ENCODE data around the gene GPHN. TPM values are rescaled to one million over a fixed set of nuclear protein-coding genes. Genes with fewer than 3 reads are reported as not detected.
"Not testable (repeated sequence)": the region's sequence is repeated elsewhere in the genome, so short reads cannot be mapped to it uniquely, and the experiment has no call there.

The GPHN gene
- total RNA-seq, 2 donors from 2014 or later = 27.1 to 31.0 TPM

DNA sequence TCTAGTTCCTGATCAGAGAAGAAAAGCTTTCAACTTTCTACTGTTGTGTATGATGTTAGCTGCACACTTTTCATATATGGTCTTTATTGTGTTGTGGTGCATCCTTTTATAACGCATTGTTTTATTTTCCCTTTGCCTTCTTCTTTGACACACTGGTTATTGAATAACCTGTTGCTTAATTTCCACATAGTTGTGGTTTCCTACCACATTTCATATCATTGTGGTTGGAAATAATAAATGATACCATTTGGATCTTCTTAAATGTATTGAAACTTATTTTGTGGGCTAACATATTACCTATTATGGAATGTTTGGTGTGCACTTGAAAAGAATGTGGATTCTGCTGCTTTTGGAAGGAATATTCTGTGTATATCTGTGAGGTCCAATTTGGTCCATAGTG lies 64.9 kb downstream of the GPHN start:
- intact Hi-C loops (cut with DNase I, micrococcal nuclease) = no loop called here
- ATAC-seq = no peak

GRCh38 chr14:66575014-66575413 lies 67.1 kb downstream of the GPHN start:
- DNase-seq = no peak
- intact Hi-C loops (cut with DNase I, micrococcal nuclease) = no loop called here
- ATAC-seq = no peak

More for the DNA sequence above, 64.9 kb downstream of the GPHN start:
- no peak for DNase-seq

DNA sequence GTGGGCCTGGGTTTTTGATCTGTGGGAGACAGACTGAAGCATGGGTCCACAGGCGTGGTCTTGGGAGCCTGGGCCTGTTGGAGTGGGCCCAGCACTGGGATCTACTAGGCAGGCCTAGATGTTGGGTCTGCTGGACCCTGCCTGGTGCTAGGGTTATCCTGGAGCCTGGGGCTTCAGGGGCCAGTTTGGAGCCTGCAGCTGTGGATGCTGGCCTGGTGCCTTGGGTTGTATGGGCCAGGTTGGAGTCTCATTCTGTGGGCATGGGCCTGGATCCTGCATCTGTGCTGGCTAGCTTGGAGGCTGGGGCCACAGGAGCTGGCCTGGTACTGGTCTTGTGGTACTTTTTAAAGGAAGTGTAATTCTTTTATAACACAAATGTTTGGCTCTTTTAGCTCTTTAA lies 68.0 kb downstream of the GPHN start:
- intact Hi-C loops (cut with DNase I, micrococcal nuclease) = no loop called here
- ATAC-seq (no peak), DNase-seq (no peak)

DNA sequence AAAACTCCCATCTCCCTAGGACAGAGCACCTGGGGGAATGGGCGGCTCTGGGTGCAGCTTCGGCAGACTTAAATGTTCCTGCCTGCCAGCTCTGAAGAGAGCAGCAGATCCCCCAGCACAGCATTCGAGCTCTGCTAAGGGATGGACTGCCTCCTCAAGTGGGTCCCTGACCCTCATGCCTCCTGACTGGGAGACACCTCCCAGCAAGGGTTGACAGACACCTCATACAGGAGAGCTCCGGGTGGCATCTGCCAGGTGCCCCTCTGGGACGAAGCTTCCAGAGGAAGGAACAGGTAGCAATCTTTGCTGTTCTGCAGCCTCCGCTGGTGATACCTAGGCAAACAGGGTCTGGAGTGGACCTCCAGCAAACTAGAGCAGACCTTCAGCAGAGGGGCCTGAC lies 79.8 kb downstream of the GPHN start:
- intact Hi-C loops (cut with DNase I, micrococcal nuclease); DNase-seq; ATAC-seq: not testable (repeated sequence)

DNA sequence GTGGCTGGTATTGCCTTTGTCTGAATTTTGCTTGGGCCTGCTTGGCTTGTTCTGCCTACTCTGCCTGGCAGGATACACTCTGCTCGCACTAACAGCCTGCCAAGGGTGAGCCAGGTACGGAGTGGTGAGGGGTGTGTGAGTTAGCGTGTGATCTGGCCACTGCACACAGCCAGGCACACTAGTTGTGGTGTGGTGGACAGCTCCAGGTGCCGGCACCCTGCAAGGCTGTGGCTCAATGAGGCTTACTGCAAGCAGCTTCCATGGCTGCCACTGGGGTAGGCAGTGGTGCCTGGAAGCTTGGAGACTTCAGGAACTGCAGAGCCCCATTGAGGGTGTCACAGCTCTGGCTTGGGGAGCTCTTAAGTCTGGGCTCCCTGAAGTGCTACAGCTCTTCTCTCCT lies 87.4 kb downstream of the GPHN start:
- DNase-seq (no peak), ATAC-seq (no peak)
- intact Hi-C loops (cut with DNase I, micrococcal nuclease) = no loop called here

DNA sequence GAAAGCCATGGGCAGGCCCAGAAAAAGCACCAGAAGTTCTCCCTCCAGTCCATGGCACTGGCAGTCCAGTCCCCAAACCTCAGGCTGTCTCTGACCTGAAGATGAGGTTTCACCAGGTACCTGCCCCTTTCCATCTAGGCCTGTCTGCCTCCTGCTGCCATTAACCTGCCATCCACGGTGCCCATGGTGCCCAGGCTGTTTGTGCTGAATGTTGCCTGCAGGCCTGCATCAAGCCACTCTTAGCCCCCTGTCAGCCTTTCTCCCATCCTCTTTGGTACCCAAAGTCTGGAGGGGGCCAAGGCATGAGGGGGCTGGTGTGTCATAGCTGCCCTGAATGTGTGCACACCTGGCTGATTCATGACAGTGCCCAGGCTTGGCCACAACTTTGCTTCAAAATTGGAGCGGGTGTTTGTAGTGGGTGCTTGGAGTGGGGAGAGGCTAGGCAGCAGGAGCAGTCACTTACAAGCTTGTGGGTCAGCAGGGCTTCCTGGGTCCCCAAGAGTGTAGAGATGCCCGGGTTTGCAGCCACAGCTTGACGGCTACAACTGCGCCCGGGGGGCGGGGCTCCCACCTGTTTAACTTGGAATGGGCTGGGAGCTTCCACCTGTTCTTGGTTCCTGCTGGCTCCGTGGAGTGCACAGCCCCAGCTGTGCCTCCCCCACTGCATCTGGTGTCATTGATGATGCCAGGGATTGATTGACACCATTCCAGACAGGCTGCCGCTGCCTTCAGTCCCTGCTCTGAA lies 88.5 kb downstream of the GPHN start:
- DNase-seq (no peak), ATAC-seq (no peak)
- intact Hi-C loops (cut with DNase I, micrococcal nuclease) = no loop called here

- ATAC-seq = no peak
- DNase-seq = no peak
- intact Hi-C loops (cut with DNase I, micrococcal nuclease) = no loop called here
These were observed 92.5 kb downstream of the GPHN start for GRCh38 chr14:66600416-66600815.

DNA sequence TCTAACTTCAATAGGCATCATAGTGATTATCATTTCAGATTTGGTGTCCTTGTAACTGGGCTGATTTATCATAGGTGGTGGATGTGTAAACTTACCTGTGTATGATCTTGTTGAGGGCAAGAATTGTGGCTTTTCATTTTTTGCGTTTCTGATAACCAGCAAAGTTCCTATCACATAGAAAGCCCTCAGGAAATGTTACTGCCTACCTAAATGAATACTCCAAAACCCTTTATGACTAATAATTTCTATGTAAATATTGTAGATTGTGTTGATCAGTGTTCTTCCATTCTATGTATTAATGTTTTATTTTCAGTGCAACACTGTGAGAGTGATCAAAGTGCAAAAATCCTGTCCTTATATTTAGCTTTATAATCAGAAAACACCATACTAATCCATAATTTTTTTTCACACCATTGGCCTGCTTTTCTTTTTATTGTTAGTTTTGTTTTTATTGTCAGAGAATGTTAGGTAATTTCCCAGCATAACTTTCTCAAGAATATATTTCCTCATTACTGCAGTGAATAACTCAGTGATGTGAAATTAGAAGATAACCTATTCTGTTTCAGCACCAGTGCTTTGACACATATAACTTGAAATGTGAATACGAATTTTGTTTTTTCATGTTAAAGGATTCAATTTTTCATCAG lies 94.1 kb downstream of the GPHN start:
- peak; percentile 39 for ATAC-seq
- intact Hi-C loops (cut with DNase I, micrococcal nuclease) = no loop called here
- no peak for DNase-seq

- DNase-seq (no peak), ATAC-seq (no peak)
- intact Hi-C loops (cut with DNase I, micrococcal nuclease) = no loop called here
These were observed 96.0 kb downstream of the GPHN start for GRCh38 chr14:66603945-66604344.

DNA sequence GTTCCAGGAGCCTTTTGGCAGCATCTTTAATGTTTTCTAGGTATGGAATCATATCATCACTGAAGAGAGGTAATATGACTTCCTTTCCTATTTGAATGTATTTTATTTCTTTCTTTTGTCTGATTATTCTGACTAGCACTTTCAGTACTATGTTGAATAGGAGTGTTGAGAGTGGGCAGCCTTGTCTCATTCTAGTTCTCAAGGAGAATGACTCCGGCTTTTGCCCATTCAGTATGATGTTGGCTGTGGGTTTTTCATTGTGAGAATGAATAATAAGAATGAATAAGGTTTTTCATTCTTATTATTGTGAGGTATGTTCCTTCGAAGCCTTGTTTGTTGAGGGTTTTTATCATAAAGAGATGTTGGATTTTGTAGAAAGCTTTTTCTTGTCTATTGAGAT lies 98.9 kb downstream of the GPHN start:
- ATAC-seq = no peak
- intact Hi-C loops (cut with DNase I, micrococcal nuclease) = no loop called here
- no peak for DNase-seq

- ATAC-seq = no peak
- intact Hi-C loops (cut with DNase I, micrococcal nuclease) = no loop called here
- DNase-seq = no peak
These were observed 102.2 kb downstream of the GPHN start for GRCh38 chr14:66610154-66610563.

GRCh38 chr14:66613344-66613743 lies 105.4 kb downstream of the GPHN start:
- ATAC-seq = no peak

GRCh38 chr14:66619952-66620351 lies 112.0 kb downstream of the GPHN start:
- ATAC-seq (no peak), DNase-seq (no peak)
- intact Hi-C loops (cut with DNase I, micrococcal nuclease) = no loop called here

More at GRCh38 chr14:66613344-66613743, 105.4 kb downstream of the GPHN start:
- intact Hi-C loops (cut with DNase I, micrococcal nuclease) = no loop called here
- DNase-seq = no peak

DNA sequence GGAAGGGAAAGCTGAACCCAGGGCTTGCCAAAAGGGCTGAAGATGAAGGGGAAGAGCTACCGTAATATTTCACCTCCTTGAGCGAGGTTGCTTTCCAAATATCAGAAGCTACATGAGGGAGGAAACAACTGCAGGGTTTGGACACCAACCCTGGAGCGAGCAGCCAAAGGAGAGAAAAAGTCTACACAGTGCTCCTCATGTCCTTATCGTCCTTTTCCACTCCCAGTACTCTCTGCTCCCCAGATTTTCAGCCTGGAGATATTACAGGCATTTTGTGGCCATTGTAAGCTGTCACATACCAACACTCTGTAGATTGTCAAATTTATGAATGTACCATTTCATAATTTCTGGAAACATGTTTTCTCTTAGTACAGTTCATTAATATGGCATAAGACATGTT lies 115.9 kb downstream of the GPHN start:
- intact Hi-C loops (cut with DNase I, micrococcal nuclease) = no loop called here
- DNase-seq (no peak), ATAC-seq (no peak)

DNA sequence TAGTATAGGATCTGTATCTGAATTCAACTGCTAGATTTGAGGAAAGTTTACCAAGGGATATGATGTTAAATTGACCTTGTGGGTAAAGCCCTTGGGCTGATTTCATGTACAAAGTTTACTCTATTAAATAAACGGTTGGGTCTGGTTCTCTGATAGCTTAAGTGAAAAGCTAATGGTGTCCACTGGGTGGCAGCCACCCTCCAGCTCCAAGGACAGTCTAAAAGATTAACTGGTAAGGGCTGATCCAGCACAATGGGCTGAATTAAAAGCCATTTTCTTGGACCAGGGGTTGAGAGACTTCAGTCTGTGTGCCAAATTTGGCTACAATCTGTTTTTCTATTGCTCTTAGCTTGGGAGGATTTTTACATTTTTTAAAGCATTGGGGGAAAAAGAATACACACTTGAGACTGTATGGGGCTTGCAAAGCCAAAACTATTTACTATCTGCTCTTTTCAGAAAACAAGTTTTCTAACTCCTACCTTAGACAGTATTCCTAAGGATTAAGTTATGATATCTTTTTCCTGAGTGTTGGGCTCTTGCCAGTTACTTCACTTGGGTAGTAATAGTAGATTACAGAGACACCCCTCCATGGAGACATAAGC lies 116.5 kb downstream of the GPHN start:
- intact Hi-C loops (cut with DNase I, micrococcal nuclease) = no loop called here
- ATAC-seq (peak; percentile 94), DNase-seq (peak in 1 of 2 donors; percentile 47)

- DNase-seq (no peak), ATAC-seq (no peak)
- intact Hi-C loops (cut with DNase I, micrococcal nuclease) = no loop called here
These were observed 120.7 kb downstream of the GPHN start for GRCh38 chr14:66628636-66629035.

GRCh38 chr14:66629499-66629898 lies 121.6 kb downstream of the GPHN start:
- no peak for ATAC-seq

DNA sequence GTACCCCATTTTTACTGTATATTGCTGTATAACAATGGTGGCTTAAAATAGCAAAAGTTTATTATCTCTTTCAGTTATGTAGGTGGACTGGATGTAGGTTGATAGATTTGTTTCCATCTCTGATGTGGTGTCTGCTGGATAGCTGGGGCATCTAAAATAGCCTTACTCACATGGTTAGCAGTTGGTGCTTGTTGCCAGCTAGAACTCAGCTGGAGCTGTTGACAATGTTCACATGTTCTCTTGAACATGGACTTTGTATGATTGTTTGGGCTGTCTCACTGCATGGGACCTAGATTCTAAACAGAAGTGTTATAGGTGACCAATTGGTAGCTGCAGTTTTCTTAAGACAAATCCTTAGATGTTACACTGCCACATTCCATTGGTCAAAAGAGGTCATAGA lies 126.9 kb downstream of the GPHN start:
- intact Hi-C loops (cut with DNase I, micrococcal nuclease) = no loop called here
- ATAC-seq (peak; percentile 39), DNase-seq (no peak)

More at GRCh38 chr14:66629499-66629898, 121.6 kb downstream of the GPHN start:
- intact Hi-C loops (cut with DNase I, micrococcal nuclease) = no loop called here
- no peak for DNase-seq

DNA sequence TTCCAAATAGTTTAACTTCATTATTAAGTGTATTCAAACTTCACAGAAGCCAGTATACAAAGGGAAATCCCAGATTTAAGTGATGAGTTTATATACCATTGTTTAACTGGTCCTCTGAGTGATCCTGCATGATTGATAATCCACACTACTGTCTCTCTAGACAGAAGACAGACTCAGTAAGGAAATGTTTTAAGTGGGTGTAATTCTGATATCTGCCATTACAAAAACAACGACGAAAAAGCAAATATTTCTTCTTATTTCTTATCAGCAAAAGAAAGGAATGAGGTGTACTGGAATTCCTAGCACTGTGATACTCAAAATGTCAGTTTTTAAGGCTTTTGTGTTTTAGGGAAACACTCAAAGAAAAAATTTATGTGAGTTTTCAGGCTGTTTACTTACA lies 127.5 kb downstream of the GPHN start:
- DNase-seq (no peak), ATAC-seq (no peak)
- intact Hi-C loops (cut with DNase I, micrococcal nuclease) = no loop called here

DNA sequence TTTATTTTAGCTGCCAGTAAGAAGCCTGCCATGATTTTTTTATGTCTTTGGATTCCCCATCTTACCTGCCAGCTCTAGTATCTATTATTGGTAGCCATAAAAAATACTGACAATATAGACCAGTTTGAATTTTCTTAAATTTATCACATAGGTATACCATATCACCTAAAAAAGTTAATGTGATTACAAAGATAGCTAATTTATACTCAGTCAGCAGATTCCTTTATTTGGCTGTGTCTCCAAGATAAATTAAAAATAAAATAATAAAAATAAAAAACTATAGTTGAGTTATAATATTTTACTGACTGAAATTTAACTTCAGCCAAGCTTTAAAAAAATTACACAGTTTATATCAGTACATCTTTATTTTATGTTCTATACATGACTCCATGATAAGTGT lies 128.3 kb downstream of the GPHN start:
- DNase-seq (no peak), ATAC-seq (no peak)
- intact Hi-C loops (cut with DNase I, micrococcal nuclease) = no loop called here

Measured in left colon (tissue), 2 donors.